Measurements from ENCODE around the gene CYGB.
A peak's percentile ranks its signal among the peaks of the same experiment; 100 is the strongest.

Gene CYGB

DNA sequence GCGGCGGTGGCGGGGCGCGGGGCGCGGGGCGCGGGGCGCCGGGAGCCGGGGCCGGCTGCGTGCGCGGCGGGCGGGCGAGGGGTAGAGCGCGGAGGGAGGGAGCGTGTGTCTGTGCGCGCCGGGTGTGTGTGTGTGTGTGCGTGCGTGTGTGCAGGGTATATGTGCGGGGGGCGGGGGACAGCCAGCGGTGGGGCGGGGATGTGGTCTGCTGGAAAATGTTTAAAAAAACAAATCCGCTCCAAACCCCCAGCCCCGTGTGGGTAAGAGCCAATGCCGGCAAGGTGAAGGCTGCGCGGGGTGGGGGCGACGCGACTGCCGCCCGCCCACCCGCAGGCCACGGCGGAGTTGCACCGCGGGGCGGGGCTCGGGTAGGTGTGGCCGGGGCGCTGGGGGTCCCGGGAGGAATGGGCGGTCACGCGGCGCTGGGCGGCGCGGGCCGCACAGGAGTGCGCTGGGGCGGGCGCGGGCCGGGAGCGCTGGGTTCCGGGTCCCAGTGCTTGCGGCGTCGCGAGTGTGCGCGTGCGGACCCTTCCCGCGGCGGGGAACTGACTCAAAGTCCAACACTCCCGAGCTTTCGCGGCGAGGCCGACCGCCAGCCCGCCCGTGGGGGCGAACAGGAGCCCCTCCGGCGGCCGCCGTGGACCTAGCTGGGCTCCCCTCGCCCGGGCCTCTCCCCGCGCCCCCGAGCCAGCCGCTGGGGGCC is at the start of gene CYGB:
Gene CYGB (minus strand): TSS at position 132 of the 703 bp plus-strand sequence. CDS start 167 bp downstream, outside the sequence.
- in situ Hi-C loops (cut with HindIII; ENCODE audit: low sequenced_read_pairs): no loop called here
- TF ChIP-seq, protein P1, sequence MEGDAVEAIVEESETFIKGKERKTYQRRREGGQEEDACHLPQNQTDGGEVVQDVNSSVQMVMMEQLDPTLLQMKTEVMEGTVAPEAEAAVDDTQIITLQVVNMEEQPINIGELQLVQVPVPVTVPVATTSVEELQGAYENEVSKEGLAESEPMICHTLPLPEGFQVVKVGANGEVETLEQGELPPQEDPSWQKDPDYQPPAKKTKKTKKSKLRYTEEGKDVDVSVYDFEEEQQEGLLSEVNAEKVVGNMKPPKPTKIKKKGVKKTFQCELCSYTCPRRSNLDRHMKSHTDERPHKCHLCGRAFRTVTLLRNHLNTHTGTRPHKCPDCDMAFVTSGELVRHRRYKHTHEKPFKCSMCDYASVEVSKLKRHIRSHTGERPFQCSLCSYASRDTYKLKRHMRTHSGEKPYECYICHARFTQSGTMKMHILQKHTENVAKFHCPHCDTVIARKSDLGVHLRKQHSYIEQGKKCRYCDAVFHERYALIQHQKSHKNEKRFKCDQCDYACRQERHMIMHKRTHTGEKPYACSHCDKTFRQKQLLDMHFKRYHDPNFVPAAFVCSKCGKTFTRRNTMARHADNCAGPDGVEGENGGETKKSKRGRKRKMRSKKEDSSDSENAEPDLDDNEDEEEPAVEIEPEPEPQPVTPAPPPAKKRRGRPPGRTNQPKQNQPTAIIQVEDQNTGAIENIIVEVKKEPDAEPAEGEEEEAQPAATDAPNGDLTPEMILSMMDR (IDR thresholded peaks at IDR 0.05; ENCODE audit: low read depth, low read length): no peak
- DNase-seq (ENCODE audit: low read depth, low spot score): no peak
- H3K4me3 ChIP-seq (ENCODE audit: low read depth, low read length): peak within 1 kb of the TSS; percentile 28

DNA sequence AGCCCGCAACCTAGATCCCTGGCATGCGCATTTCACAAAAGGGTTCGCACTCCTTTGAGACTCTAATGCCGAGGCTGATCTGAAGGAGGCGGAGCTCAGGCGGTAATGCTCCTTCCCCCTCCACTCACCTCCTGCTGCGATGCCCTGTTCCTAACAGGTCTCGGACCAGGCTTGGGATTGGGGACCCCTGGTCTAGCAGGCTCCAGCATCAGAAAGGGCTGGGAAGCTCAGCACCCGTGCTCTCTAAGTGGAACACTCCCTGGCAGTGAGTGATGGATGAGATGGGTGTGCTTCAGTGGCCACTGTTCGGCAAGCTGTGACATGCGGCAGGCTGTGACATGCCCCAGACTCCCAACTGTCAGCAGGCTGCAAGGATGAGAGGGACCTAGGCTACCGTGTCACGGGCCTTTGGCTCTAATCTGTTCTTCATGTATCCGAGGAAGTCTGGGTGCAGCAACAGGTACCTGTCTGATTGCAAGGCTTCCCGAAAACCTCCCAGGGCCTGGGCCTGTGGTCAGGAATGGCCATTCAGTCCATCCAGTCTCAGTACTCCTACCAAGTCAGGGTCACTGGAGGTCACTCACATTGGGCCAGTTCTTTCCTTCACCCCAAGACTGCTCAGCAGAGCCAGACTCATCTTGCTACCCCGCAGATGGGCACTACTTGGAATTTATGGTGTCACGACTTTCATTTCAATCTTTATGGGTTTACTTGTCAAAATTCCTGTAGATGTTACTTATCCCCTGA is 49.4 kb upstream of the CYGB start:
- in situ Hi-C loops (cut with HindIII; ENCODE audit: low sequenced_read_pairs): no loop called here
- no peak overlapping the region for H3K4me3 ChIP-seq (ENCODE audit: low read depth, low read length)
- no peak for DNase-seq (ENCODE audit: low read depth, low spot score)
- TF ChIP-seq, protein P1 (IDR thresholded peaks at IDR 0.05; ENCODE audit: low read depth, low read length): no peak

DNA sequence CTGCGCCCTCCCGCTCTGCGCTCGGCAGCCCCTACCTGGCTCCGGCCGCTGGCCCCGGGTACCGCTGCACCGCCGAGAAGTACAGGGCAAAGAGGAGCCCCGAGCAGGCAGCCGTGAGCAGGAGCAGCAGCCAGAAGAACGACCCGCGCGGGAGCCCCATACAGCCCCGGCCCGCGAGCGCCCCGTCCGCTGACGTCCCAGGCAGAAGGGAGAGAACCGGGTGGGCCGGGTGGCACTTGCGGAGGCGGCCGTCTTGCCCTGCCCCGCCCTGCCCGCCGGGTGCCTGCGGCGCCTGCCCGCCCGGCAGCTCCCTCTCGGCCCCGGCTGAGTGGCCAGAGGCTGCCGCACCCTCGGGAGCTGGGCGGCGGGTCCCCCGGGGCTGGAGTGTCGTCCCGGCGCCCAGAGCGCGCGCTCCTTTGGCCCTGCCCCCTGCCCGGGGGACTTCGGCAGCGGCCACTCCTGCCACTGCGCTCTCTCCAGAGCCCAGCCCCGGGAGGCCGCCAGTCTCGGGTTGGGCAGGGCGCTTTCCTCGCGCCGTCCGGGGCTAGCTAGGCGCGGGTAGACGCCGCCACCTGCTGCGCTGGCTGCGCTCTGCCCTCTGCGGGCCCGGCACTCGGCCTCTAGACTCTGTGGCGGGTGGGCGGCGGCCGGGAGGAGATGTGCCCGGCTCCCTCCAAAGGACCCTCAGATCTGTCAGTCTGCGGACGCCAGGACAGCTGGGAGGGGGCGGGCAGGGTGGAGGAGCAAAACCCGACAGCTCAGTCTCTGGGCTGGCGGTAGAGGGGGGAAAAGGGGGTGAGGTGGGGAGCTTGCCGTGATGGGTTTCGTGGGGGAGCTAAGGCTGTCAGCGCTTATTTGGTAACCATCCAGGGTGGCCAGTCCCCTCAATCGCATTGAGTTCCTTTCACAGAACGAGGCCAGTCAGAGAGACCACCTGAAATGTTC is 48.4 kb upstream of the CYGB start, which contains the start of gene ST6GALNAC2:
Gene ST6GALNAC2 (minus strand): TSS at position 212 of the 945 bp plus-strand sequence. CDS start 52 bp downstream, at position 160.
- in situ Hi-C loops (cut with HindIII; ENCODE audit: low sequenced_read_pairs): no loop called here
- DNase-seq (ENCODE audit: low read depth, low spot score): peak; percentile 19
- peak within 1 kb of the TSS; percentile 42 for H3K4me3 ChIP-seq (ENCODE audit: low read depth, low read length)
- TF ChIP-seq, protein P1 (IDR thresholded peaks at IDR 0.05; ENCODE audit: low read depth, low read length): peak; percentile 16

DNA sequence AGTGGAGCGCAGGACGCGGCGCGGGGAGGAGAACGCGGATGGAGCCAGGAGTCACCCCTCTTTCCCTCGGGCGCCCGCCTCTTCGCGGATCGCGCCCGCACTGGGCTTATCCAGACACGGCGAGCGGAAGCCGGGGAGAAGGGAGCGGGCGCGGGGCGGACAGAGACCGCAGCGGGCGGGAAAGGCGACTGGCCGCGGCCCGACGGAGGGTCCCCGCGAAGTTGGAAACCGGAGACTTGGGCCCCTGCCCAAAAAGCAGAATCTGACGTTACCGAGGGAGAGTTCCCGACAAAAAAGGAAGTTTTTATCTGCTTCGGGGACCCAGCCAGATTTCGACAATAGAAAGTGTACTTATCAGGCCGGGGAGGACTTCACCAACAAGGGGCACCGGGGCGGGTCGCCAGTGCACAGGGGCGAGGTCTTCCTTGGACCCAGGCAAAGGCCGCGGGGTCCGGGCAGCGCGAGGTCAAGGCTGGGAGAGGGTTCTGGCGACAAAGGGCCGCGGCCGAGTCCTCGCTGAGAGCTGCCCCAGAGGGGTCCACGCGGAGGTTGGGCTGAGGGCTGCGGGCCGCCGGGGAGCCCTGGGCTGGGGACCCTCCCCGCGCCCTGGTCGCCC is 47.6 kb upstream of the CYGB start:
- in situ Hi-C loops (cut with HindIII; ENCODE audit: low sequenced_read_pairs): no loop called here
- TF ChIP-seq, protein P1 (IDR thresholded peaks at IDR 0.05; ENCODE audit: low read depth, low read length): no peak
- no peak for DNase-seq (ENCODE audit: low read depth, low spot score)
- peak overlapping the region; percentile 42 for H3K4me3 ChIP-seq (ENCODE audit: low read depth, low read length)

DNA sequence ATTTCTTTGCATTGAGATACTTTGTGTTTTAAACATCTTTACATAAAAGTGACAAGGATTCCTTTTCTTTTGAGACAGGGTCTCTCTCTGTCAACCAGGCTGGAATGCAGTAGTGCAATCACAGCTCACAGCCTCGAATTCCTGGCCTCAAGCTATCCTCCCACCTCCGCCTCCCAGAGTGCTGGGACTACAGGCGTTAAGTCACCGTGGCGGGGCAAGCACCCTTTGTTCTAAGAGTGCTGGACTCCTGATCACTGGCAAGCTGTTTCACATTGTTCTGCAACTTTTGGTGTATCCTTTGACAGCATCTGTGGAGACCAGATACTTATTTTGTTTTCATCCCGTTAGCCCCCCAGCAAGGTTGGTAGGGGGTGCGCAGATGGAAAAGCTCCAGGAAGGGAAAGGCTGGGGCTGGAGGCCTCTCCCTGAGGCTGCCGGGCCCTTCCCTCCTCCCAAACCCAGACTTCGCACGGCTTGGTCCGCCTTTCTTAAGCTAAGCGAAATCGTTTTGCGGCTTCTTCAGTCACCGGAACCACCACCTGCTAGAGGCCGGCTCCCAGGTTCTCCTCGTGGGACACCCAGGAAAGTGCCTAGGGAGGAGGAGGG is 47.0 kb upstream of the CYGB start:
- in situ Hi-C loops (cut with HindIII; ENCODE audit: low sequenced_read_pairs): no loop called here
- no peak for DNase-seq (ENCODE audit: low read depth, low spot score)
- TF ChIP-seq, protein P1 (IDR thresholded peaks at IDR 0.05; ENCODE audit: low read depth, low read length): no peak
- H3K4me3 ChIP-seq (ENCODE audit: low read depth, low read length): peak overlapping the region; percentile 42

Data from astrocyte of the spinal cord (primary cell).